Glutamatergic neuron (in vitro differentiated cells): ENCODE measurements around the gene PAX7. TPM values are rescaled to one million over a fixed set of nuclear protein-coding genes. Genes with fewer than 3 reads are reported as not detected.
A peak's percentile ranks its signal among the peaks of the same experiment; 100 is the strongest.

Source experiments
- DNase-seq: peaks from one replicate; pipeline ENCODE4 v3.0.0; 2022
- H3K27ac Mint-ChIP-seq: one replicate; pipeline ENCODE4 v1.8.0; 2020; ENCODE audit warnings: mild to moderate bottlenecking, mixed read lengths, inconsistent platforms; ENCODE audit not compliant: unreplicated experiment
- H3K27me3 Mint-ChIP-seq: one replicate; pipeline ENCODE4 v1.8.0; 2020; ENCODE audit warnings: mild to moderate bottlenecking, moderate library complexity, mixed read lengths, inconsistent platforms; ENCODE audit not compliant: unreplicated experiment
- H3K36me3 Mint-ChIP-seq: one replicate; pipeline ENCODE4 v1.8.0; 2020; ENCODE audit warnings: mild to moderate bottlenecking, mixed read lengths, inconsistent platforms; ENCODE audit not compliant: unreplicated experiment
- H3K4me1 Mint-ChIP-seq: one replicate; pipeline ENCODE4 v1.8.0; 2020; ENCODE audit warnings: mild to moderate bottlenecking, low read depth, mixed read lengths, inconsistent platforms; ENCODE audit not compliant: unreplicated experiment
- H3K4me3 Mint-ChIP-seq: one replicate; pipeline ENCODE4 v1.8.0; 2020; ENCODE audit warnings: mild to moderate bottlenecking, mixed read lengths, inconsistent platforms; ENCODE audit not compliant: unreplicated experiment
- H3K9me3 Mint-ChIP-seq: one replicate; pipeline ENCODE4 v1.8.0; 2020; ENCODE audit warnings: mild to moderate bottlenecking, moderate library complexity, mixed read lengths, inconsistent platforms; ENCODE audit not compliant: unreplicated experiment
- total RNA-seq: library from RNA; stranded (reverse); fragmentation: NEBNext Ultra II Directional; extraction: Animal tissue kit (Norgen Biotek cat#: 25700); gene quantifications from one replicate; pipeline ENCODE4 v1.2.1, GENCODE V29; 2021; ENCODE audit not compliant: unreplicated experiment
- TF ChIP-seq, protein P1 (sequence below): fragments of 200-600 bp; sonication (generic); IDR thresholded peaks from one replicate; pipeline ENCODE4 v1.5.0; 2021; ENCODE audit not compliant: partially characterized antibody, unreplicated experiment

PAX7 gene
- total RNA-seq, 1 donor from 2014 or later = 0.07 TPM

DNA sequence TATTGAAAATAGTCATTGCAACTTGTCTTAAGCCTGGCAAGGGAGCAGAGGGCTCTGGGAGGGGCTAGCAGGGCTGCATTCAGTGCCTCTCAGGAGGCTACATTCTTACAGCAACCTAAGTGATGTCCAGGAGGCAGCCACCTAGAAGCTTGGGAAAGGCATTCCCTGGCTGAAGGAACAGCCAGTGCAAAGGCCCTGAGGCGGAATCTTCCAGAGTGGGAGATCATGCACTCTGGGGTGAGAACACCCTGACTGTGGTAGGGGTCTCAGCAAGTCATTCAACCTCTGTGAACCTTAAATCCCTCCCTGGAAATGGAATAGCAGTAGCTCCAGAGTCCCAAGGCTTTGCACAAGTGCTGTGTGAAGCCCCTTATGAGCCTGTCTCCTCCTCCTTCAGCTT, 144.7 kb downstream of the PAX7 start:
- no peak overlapping the region for H3K27ac Mint-ChIP-seq
- no peak for DNase-seq
- H3K4me1 Mint-ChIP-seq = no peaks in the 10 kb centered on the region
- H3K36me3 Mint-ChIP-seq = no peaks in the 10 kb centered on the region
- H3K4me3 Mint-ChIP-seq = no peak overlapping the region
- peaks cover 7% of the 10 kb centered on the region for H3K27me3 Mint-ChIP-seq
- H3K9me3 Mint-ChIP-seq = peaks cover 3% of the 10 kb centered on the region
- TF ChIP-seq, protein P1, sequence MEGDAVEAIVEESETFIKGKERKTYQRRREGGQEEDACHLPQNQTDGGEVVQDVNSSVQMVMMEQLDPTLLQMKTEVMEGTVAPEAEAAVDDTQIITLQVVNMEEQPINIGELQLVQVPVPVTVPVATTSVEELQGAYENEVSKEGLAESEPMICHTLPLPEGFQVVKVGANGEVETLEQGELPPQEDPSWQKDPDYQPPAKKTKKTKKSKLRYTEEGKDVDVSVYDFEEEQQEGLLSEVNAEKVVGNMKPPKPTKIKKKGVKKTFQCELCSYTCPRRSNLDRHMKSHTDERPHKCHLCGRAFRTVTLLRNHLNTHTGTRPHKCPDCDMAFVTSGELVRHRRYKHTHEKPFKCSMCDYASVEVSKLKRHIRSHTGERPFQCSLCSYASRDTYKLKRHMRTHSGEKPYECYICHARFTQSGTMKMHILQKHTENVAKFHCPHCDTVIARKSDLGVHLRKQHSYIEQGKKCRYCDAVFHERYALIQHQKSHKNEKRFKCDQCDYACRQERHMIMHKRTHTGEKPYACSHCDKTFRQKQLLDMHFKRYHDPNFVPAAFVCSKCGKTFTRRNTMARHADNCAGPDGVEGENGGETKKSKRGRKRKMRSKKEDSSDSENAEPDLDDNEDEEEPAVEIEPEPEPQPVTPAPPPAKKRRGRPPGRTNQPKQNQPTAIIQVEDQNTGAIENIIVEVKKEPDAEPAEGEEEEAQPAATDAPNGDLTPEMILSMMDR = no peak

DNA sequence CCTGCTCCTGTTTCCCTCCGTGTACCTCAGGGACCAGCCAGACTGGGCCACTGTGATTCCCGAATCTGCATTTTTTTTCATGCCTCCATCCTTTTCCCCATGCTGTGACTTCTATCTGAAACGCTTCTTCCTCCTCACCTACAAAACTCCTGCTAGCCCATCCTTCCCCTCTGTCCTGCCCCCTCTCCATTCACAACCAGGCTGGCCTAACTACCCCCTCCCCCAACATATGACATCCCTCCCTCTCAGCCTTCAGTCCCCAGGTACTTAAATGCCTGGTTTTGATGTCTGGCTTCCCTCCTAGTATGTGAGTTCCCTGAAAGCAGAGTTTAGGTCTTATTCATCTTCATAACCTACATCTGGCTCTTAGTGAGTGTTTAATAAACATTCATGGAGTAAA, 146.1 kb downstream of the PAX7 start:
- peaks cover 2% of the 10 kb centered on the region for H3K27me3 Mint-ChIP-seq

DNA sequence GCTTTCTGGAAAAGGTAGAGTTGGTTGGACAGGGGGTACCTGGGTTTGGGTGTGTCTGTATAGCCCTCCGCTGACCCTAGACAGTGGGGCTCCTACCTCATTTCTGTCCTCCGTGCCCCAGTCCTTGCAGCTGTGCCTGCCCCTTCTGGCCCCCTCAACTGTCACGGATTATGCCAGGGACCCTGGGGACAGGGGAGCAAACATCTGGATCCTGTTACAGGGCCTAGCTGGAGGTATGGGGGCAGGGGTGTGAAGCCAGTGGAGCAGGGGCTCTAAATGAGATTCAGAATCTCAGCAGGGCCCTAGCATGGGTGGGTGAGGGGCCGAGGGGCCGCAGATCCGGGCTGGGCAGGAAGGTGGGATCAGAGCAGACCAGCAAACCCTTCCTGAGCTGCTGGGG, 147.8 kb downstream of the PAX7 start:
- H3K27ac Mint-ChIP-seq = no peak overlapping the region
- H3K4me3 Mint-ChIP-seq = no peak overlapping the region
- no peaks in the 10 kb centered on the region for H3K4me1 Mint-ChIP-seq
- DNase-seq = no peak
- peaks cover 1% of the 10 kb centered on the region for H3K9me3 Mint-ChIP-seq
- H3K27me3 Mint-ChIP-seq = peaks cover 2% of the 10 kb centered on the region
- H3K36me3 Mint-ChIP-seq = no peaks in the 10 kb centered on the region
- TF ChIP-seq, protein P1 = no peak

More for the DNA sequence above, 146.1 kb downstream of the PAX7 start:
- H3K4me3 Mint-ChIP-seq = no peak overlapping the region
- H3K4me1 Mint-ChIP-seq = no peaks in the 10 kb centered on the region
- TF ChIP-seq, protein P1 = no peak
- no peaks in the 10 kb centered on the region for H3K36me3 Mint-ChIP-seq
- H3K9me3 Mint-ChIP-seq = peaks cover 1% of the 10 kb centered on the region
- H3K27ac Mint-ChIP-seq = no peak overlapping the region
- no peak for DNase-seq

DNA sequence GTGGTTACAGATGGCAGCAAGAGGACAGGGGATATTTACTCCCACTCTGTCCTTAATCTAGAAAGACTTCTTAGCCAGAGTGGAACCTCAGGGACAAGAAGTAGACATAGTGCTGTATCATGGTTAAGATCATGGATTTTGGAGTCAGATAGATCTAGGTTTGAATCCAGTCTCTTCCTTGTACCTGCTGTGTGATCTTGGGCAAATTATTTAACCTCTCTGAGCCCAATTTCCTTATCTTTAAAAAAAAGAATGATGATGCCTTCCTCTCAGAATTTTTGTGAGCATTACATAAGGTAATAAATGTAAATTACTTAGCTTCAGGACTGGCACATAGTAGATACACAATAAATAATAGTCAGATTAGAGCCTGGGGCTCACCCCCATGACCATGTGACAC, 150.4 kb downstream of the PAX7 start:
- TF ChIP-seq, protein P1 = no peak

DNA sequence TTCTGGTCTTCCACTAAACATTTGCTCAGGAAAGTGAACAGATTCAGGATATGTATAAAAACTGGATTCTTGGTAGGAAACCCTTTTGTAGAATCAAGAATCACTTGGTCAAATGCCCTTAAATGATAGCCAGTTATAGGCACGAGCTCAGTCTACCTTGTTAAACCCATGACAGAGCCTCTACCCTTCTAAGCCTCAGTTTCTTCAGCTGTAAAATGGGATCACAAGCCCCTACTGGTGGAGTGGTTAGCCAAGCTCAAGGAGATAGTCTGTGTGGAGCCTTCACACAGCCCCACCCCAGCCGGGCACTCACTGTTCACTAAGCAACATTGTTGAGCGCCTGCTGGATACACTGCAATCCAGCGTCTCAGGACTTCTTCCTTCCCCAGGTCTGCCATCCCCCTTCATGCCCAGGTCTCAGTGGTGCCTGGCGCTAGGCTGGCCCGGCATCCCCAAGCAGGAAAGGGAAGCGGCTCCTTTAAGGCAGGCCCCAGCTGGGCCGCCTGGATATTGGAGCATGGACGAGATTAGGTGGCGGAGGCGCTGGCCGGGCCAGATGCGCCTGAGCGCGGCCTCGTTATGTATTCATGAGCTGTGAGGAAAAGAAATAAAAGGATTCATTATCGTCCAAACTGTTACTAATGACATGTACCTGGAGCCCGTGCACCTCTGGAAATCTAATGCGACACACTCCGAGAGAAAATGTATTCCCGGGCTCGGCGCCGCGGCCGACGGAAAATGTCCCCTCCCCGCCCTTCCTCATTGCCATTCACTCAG, 153.2 kb downstream of the PAX7 start:
- Mint-ChIP-seq H3K27me3 (no peaks in the 10 kb centered on the region), H3K4me1 (peaks cover 7% of the 10 kb centered on the region), H3K36me3 (no peaks in the 10 kb centered on the region), H3K9me3 (peaks cover 3% of the 10 kb centered on the region), H3K4me3 (peak overlapping the region; percentile 84), H3K27ac (peak overlapping the region; percentile 68)
- TF ChIP-seq, protein P1 = no peak
- DNase-seq = peak; percentile 65

More for the DNA sequence above, 150.4 kb downstream of the PAX7 start:
- peaks cover 7% of the 10 kb centered on the region for H3K4me1 Mint-ChIP-seq
- H3K9me3 Mint-ChIP-seq = peaks cover 1% of the 10 kb centered on the region
- no peak overlapping the region for H3K4me3 Mint-ChIP-seq
- no peak for DNase-seq
- H3K27ac Mint-ChIP-seq = no peak overlapping the region
- H3K36me3 Mint-ChIP-seq = no peaks in the 10 kb centered on the region
- H3K27me3 Mint-ChIP-seq = peaks cover 2% of the 10 kb centered on the region
